H9 (cell line): ENCODE results near the gene LYSMD2. TPM values are rescaled to one million over a fixed set of nuclear protein-coding genes. Genes with fewer than 3 reads are reported as not detected.

Experiments
- DNase-seq: peaks from one replicate; pipeline ENCODE4 v3.0.0-alpha.2; 2017
- H2AFZ ChIP-seq: one replicate; pipeline ENCODE4 v1.6.1; 2013; ENCODE audit warnings: mild to moderate bottlenecking, low read length, control low read depth, moderate library complexity
- H2AK5ac ChIP-seq: 2 replicates; pipeline ENCODE4 v1.6.1; 2013; ENCODE audit warnings: low read length, control low read depth, mixed read lengths; ENCODE audit not compliant: insufficient read length
- H2BK120ac ChIP-seq: one replicate; pipeline ENCODE4 v1.6.1; 2013; ENCODE audit warnings: low read depth, mild to moderate bottlenecking, low read length, control low read depth, inconsistent platforms; ENCODE audit not compliant: poor library complexity, severe bottlenecking
- H2BK12ac ChIP-seq: 2 replicates; pipeline ENCODE4 v1.6.1; 2013; ENCODE audit warnings: low read length, control low read depth, mixed read lengths, low read depth; ENCODE audit not compliant: insufficient read length
- H2BK15ac ChIP-seq: 2 replicates; pipeline ENCODE4 v1.6.1; 2013; ENCODE audit warnings: low read depth, low read length, control low read depth
- H2BK20ac ChIP-seq: one replicate; pipeline ENCODE4 v1.6.1; 2013; ENCODE audit warnings: low read depth, mild to moderate bottlenecking, low read length, control low read depth, inconsistent platforms; ENCODE audit not compliant: poor library complexity, severe bottlenecking
- H2BK5ac ChIP-seq: 2 replicates; pipeline ENCODE4 v1.6.1; 2013; ENCODE audit warnings: low read length, control low read depth, mixed read lengths; ENCODE audit not compliant: insufficient read length
- H3K14ac ChIP-seq: 2 replicates; pipeline ENCODE4 v1.6.1; 2013; ENCODE audit warnings: low read length, control low read depth; ENCODE audit not compliant: insufficient read depth
- H3K18ac ChIP-seq: 2 replicates; pipeline ENCODE4 v1.6.1; 2013; ENCODE audit warnings: low read depth, mild to moderate bottlenecking, mixed read lengths, low read length, control low read depth; ENCODE audit not compliant: insufficient read length
- H3K23ac ChIP-seq: 2 replicates; pipeline ENCODE4 v1.6.1; 2013; ENCODE audit warnings: low read length, control low read depth, mixed read lengths, low read depth; ENCODE audit not compliant: insufficient read length
- H3K23me2 ChIP-seq: 2 replicates; pipeline ENCODE4 v1.6.1; 2013; ENCODE audit warnings: low read depth, mild to moderate bottlenecking, mixed read lengths, low read length, control low read depth; ENCODE audit not compliant: insufficient read length, poor library complexity, severe bottlenecking
- H3K27ac ChIP-seq: 2 replicates; pipeline ENCODE4 v1.5.1; 2013; ENCODE audit warnings: low read length, control low read depth, mixed read lengths, low read depth; ENCODE audit not compliant: insufficient read length
- H3K27me3 ChIP-seq: 2 replicates; pipeline ENCODE4 v1.6.1; 2013; ENCODE audit warnings: low read length, control low read depth, inconsistent platforms; ENCODE audit not compliant: insufficient read depth
- H3K4ac ChIP-seq: 2 replicates; pipeline ENCODE4 v1.6.1; 2013; ENCODE audit warnings: low read depth, mild to moderate bottlenecking, control low read depth, inconsistent platforms, low read length, moderate library complexity
- H3K4me1 ChIP-seq: 2 replicates; pipeline ENCODE4 v1.6.1; 2013; ENCODE audit warnings: low read length, control low read depth, inconsistent platforms; ENCODE audit not compliant: insufficient read depth
- H3K4me2 ChIP-seq: 2 replicates; pipeline ENCODE4 v1.6.1; 2013; ENCODE audit warnings: low read length, control low read depth, mixed read lengths; ENCODE audit not compliant: insufficient read length, insufficient read depth
- H3K56ac ChIP-seq: 2 replicates; pipeline ENCODE4 v1.6.1; 2013; ENCODE audit warnings: low read depth, mild to moderate bottlenecking, mixed read lengths, low read length, control low read depth; ENCODE audit not compliant: insufficient read length
- H3K79me1 ChIP-seq: 2 replicates; pipeline ENCODE4 v1.6.1; 2013; ENCODE audit warnings: low read depth, mild to moderate bottlenecking, moderate library complexity, low read length, control low read depth, inconsistent platforms; ENCODE audit not compliant: insufficient read depth, poor library complexity, severe bottlenecking
- H3K79me2 ChIP-seq: 2 replicates; pipeline ENCODE4 v1.6.1; 2013; ENCODE audit warnings: low read length, control low read depth, inconsistent platforms; ENCODE audit not compliant: insufficient read depth
- H3K9ac ChIP-seq: 2 replicates; pipeline ENCODE4 v1.6.1; 2013; ENCODE audit warnings: low read length, control low read depth, mixed read lengths; ENCODE audit not compliant: insufficient read length; ENCODE audit errors: extremely low read depth
- H3K9me3 ChIP-seq: one replicate; pipeline ENCODE4 v1.6.1; 2013; ENCODE audit warnings: low read depth, low read length, inconsistent platforms; ENCODE audit not compliant: control insufficient read depth
- H3T11ph ChIP-seq: one replicate; pipeline ENCODE4 v1.6.1; 2013; ENCODE audit warnings: mild to moderate bottlenecking, low read length, control low read depth, inconsistent platforms
- H4K20me1 ChIP-seq: one replicate; pipeline ENCODE4 v1.6.1; 2013; ENCODE audit not compliant: control insufficient read depth, insufficient read length, insufficient read depth
- H4K5ac ChIP-seq: 2 replicates; pipeline ENCODE4 v1.6.1; 2013; ENCODE audit warnings: low read depth, mild to moderate bottlenecking, mixed read lengths, low read length, control low read depth; ENCODE audit not compliant: insufficient read length
- H4K8ac ChIP-seq: replicated peaks from 2 replicates; pipeline ENCODE4 v1.6.1; 2013; ENCODE audit warnings: low read length, control low read depth, mixed read lengths, low read depth; ENCODE audit not compliant: insufficient read length
- H4K91ac ChIP-seq: 2 replicates; pipeline ENCODE4 v1.6.1; 2013; ENCODE audit warnings: low read depth, mild to moderate bottlenecking, moderate library complexity, mixed read lengths, low read length, control low read depth; ENCODE audit not compliant: insufficient read length
- H3K27ac Mint-ChIP-seq, 3 experiments: 2 replicates in 2 of 3; 3 replicates in 1 of 3; pipeline ENCODE4 v1.8.0; 2020 to 2021; ENCODE audit warnings: mixed read lengths in 3 of 3, mild to moderate bottlenecking in 1 of 3, moderate library complexity in 1 of 3
- H3K27me3 Mint-ChIP-seq: 2 replicates; pipeline ENCODE4 v1.8.0; 2021; ENCODE audit warnings: low read depth, mild to moderate bottlenecking, moderate library complexity, mixed read lengths
- H3K36me3 Mint-ChIP-seq, 3 experiments: 2 replicates in 2 of 3; 3 replicates in 1 of 3; pipeline ENCODE4 v1.8.0; 2020 to 2021; ENCODE audit warnings: low read depth in 3 of 3, mixed read lengths in 3 of 3; ENCODE audit not compliant: insufficient read depth in 1 of 3
- H3K4me1 Mint-ChIP-seq, 2 experiments: 2 replicates each; pipeline ENCODE4 v1.8.0; 2020; ENCODE audit warnings: mixed read lengths in 2 of 2
- H3K4me3 Mint-ChIP-seq, 2 experiments: 2 replicates in 1 of 2; 3 replicates in 1 of 2; pipeline ENCODE4 v1.8.0; 2020 to 2021; ENCODE audit warnings: mild to moderate bottlenecking in 2 of 2, mixed read lengths in 2 of 2, moderate library complexity in 1 of 2
- H3K9me3 Mint-ChIP-seq, 2 experiments: 2 replicates in 1 of 2; 3 replicates in 1 of 2; pipeline ENCODE4 v1.8.0; 2020; ENCODE audit warnings: mild to moderate bottlenecking in 2 of 2, mixed read lengths in 2 of 2, moderate library complexity in 1 of 2
- whole genome bisulfite sequencing: extraction: QIAGEN DNeasy Blood & Tissue Kit; methylation state at CpG from one replicate; pipeline ENCODE4 v1.1.7; 2013; ENCODE audit warnings: missing lambda C conversion rate, low lambda C conversion rate, mixed read lengths; ENCODE audit not compliant: insufficient read length; ENCODE audit errors: extremely low coverage; 5-methylcytosine and 5-hydroxymethylcytosine counted together
- total RNA-seq: library from RNA; stranded (reverse); gene quantifications from 2 replicates; pipeline ENCODE4 v1.2.1, GENCODE V29; 2021
- TF ChIP-seq, protein P1 (sequence below): fragments of 200-600 bp; sonication (generic); conservative IDR thresholded peaks from 3 replicates; pipeline ENCODE4 v1.8.0; 2021; ENCODE audit warnings: antibody characterized with exemption, mild to moderate bottlenecking

LYSMD2 gene
- total RNA-seq, 1 experiment from 2014 or later, result 3.9 TPM

DNA sequence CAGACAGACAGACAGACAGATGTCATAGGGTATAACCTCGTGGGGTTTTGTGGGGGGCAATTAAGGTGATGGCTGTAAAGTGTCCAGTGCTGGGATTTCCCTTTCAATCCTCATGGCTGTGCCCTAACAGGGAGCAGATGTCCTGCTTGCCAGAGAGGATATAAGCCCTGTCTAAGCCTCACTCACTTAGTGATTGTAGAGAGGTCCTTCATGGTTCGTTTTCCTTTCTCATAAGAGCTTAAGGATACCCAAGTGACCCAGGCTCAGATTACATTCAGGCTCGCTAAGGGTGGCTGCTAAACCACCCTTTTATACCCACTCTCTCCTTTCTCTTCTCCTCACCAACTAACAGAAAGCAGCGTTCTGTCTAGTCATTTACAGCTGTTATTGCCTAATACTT lies 19.2 kb downstream of the LYSMD2 start:
- no peak overlapping the region for H2BK5ac ChIP-seq
- no peak overlapping the region for H3T11ph ChIP-seq
- no peak overlapping the region for H2AFZ ChIP-seq
- H3K79me2 ChIP-seq, result no peaks in the 10 kb centered on the region
- Mint-ChIP-seq H3K4me1 (peaks cover 4 to 7% of the 10 kb centered on the region in 2 experiments; a peak in 3 of 4 replicates), H3K27ac (no peak overlapping the region; a peak in 1 of 7 replicates), H3K9me3 (no peaks in the 10 kb centered on the region), H3K27me3 (no peaks in the 10 kb centered on the region), H3K4me3 (no peak overlapping the region), H3K36me3 (peaks cover 0 to 14% (median 6%) of the 10 kb centered on the region in 3 experiments; a peak in 5 of 7 replicates)
- no peaks in the 10 kb centered on the region for H3K79me1 ChIP-seq
- H2BK120ac ChIP-seq, result no peak overlapping the region
- H3K4me2 ChIP-seq, result no peak overlapping the region
- no peak overlapping the region for H2AK5ac ChIP-seq
- no peaks in the 10 kb centered on the region for H3K4me1 ChIP-seq
- no peak overlapping the region for H2BK15ac ChIP-seq
- H3K27me3 ChIP-seq, result no peaks in the 10 kb centered on the region
- H3K9me3 ChIP-seq, result no peaks in the 10 kb centered on the region
- no peak overlapping the region for H4K5ac ChIP-seq
- no peaks in the 10 kb centered on the region for H4K20me1 ChIP-seq
- H3K14ac ChIP-seq, result no peak overlapping the region
- TF ChIP-seq, protein P1, sequence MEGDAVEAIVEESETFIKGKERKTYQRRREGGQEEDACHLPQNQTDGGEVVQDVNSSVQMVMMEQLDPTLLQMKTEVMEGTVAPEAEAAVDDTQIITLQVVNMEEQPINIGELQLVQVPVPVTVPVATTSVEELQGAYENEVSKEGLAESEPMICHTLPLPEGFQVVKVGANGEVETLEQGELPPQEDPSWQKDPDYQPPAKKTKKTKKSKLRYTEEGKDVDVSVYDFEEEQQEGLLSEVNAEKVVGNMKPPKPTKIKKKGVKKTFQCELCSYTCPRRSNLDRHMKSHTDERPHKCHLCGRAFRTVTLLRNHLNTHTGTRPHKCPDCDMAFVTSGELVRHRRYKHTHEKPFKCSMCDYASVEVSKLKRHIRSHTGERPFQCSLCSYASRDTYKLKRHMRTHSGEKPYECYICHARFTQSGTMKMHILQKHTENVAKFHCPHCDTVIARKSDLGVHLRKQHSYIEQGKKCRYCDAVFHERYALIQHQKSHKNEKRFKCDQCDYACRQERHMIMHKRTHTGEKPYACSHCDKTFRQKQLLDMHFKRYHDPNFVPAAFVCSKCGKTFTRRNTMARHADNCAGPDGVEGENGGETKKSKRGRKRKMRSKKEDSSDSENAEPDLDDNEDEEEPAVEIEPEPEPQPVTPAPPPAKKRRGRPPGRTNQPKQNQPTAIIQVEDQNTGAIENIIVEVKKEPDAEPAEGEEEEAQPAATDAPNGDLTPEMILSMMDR, result no peak
- no peaks in the 10 kb centered on the region for H3K23me2 ChIP-seq
- no peak overlapping the region for H2BK20ac ChIP-seq
- no peak overlapping the region for H3K23ac ChIP-seq
- DNase-seq, result no peak
- H3K56ac ChIP-seq, result no peak overlapping the region
- no peak overlapping the region for H3K18ac ChIP-seq
- H3K4ac ChIP-seq, result no peak overlapping the region
- no peak overlapping the region for H4K91ac ChIP-seq
- no peak overlapping the region for H2BK12ac ChIP-seq
- no peak overlapping the region for H3K27ac ChIP-seq
- no peak overlapping the region for H4K8ac ChIP-seq
- H3K9ac ChIP-seq, result no peak overlapping the region
- no CpG with 5 or more reads among the region's 4 CpGs for WGBS
